NCI-H1694 (cell line): Measurements from ENCODE around the gene TBC1D8.

ENCODE experiments used
- DNase-seq: peaks from one replicate; lab custom pipeline; 2025; lab: John Stamatoyannopoulos, UW

The TBC1D8 gene

GRCh38 chr2:101026923-101027469, 124.2 kb downstream of the TBC1D8 start:
- DNase-seq, result no peak

DNA sequence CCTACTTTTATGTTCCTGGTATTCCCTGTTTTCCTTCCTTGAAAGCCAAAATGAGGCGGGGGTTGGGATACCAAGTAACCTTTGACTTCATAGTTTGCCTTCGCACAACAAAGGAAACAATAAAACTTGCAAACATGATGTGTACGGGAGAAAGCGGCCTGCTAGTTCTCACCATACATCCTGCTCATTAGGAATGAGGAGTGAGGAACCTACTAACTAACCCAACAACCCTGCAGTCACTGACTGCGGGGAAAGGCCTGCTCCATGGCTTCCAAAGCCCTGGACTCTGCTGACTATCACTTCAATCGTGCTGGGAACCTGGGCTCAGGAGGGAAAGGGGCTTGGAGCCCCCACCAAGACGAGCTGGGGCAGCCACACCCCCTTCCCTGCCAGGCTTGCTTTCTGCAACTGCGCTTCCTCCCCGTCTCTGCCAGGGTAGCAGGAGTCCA, 124.9 kb downstream of the TBC1D8 start:
- DNase-seq, result no peak

DNA sequence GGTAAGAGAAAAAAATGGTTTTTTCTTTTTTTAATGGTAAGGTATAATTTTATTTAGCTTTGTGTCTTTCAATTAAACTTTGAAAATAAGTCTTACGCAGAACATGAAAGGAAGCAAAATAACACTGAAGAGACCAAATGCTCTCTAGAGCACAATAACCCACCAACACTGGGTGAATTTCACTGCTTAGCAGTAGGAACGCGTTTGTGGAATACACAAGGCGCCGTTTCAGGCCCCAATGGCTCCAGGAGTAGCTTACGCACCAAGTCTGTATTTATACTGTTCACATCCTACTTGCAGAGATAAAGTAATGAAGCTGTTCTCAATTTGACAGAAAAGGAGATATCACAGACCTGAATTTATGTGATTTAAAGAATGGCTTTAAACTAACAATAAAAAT, 125.6 kb downstream of the TBC1D8 start:
- no peak for DNase-seq

- DNase-seq, result no peak
Measured at GRCh38 chr2:101023327-101024107, 127.7 kb downstream of the TBC1D8 start.

DNA sequence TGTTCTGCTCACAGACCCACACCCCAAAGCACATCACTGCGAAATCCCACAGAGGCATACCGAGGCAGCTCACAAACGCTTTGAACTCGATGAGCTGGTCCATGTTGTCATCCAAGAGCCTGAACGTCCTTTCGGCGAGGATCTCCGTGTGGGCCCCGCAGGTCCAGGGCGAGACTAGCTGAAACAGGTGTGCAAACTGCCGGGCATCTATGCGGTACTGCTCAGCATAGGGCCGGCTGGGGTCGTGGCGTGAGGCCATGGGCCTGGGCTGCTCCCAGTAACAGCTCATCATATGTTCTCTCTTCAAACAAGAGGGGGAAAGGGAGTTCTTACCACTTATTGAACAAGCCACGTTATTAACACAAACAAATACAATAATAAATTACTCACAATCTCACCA, 129.0 kb downstream of the TBC1D8 start:
- DNase-seq, result no peak

DNA sequence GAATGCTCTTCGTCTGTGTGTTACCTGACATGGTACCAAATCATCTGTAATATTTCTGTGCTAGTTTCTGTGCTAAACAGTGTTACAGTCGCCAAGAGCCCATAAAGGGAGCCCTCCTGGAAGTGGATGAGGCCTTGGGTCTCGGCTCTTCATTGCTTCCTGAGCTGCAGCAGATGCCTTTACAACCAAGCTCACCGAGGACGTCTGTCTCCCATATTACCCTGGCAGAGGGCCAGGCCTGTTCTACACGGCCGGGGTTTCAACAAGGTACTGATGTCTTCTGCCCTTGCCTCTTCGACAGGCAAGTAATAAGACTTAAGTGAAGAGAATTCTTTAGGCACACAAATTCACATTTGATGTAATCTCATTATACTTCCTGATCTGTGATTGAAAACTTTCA, 132.2 kb downstream of the TBC1D8 start:
- DNase-seq, result no peak

DNA sequence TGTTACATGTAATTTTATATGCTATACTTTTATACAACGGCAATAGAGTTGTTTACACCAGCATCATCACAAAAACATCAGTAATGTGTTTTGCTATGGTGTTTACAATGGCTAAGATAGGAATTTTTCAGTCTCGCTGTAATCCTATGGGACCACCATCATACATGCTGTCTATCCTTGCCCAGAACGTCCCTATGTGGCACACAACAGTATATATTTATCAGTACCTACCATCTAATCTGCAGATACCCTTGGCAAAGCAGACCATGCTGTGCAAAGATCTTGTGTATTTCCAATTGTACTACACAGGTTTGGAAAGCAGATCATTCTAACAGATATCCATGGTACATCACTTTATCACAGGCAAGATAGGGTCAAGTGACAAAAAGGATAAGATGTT, 133.8 kb downstream of the TBC1D8 start:
- DNase-seq, result no peak

DNA sequence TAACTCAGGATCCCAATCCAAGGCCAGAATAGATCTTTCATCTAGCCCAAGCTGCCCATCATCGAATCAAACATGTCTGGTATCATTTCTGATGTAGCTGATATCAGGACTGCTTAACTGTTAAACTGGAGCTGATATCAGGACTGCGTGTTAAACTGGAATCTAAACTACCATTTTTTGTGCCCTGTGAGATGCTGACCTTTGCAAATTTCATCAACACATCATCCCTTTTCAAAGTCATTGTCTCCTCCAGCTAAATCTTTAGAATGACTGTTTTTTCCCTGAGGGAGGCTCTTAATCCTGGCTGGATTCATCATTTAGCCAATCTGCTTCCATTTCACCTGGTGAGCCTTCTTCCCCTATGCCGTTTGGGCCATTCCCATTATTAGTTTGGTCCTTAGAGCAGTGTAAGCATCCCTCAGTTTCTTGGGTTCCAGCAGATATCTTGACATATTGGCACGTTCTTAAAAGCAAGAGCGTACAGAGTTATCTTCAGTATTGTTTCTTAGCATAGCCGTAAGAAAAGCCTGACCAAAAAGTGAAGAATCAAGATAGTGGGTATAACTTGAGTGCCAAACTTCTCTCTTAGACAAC, 136.8 kb downstream of the TBC1D8 start:
- DNase-seq, result no peak

- peak; percentile 61 for DNase-seq
Measured at GRCh38 chr2:101012706-101013181, 138.4 kb downstream of the TBC1D8 start.

DNA sequence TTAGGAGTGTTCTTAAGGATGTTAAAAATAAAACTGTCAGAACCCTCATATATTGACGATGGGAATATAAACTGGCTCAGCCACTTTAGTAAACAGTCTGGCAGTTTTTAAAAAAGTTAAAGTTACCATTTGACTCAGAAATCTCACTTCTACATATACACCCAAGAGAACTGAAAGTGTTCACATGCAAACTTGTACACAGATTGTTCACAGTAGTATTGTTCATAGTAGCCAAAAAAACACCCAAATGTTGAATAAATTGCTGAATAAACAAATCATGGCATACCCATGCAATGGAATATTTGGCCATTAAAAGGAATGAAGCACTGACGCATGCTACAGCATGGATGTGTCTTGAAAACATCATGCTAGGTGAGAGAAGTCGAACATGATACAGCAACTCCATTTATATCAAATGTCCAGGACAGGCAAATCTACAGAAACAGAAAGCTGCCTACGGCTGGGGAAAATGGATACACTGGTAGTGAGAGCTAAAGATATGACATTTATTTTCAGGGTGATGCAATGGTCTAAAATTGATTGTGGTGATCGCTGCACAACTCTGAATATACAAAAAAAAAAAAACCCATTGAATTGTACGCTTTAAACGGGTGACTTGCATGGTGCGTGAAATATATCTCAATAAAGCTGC, 139.0 kb downstream of the TBC1D8 start:
- no peak for DNase-seq

DNA sequence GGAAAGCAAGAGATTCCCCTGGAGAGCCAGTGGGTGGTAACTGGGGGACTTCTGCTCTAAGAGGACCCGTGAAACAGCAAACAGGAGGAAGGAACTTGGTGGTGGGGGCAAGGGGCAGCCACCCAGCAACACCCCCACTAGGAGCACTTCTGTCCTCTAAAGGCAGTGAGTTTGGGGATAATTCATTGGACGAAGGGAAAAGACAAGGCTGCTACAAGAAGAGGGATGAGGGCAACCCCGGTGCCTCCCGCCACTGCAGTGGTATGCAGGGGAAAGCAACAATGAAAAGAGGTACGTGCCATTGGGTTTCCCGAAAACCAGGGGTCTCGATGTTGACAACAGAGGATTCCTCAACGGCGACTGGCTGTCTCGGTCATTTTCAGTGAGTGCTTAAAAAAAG, 140.0 kb downstream of the TBC1D8 start:
- no peak for DNase-seq

- DNase-seq, result no peak
Measured at GRCh38 chr2:101007415-101008345, 143.5 kb downstream of the TBC1D8 start.

GRCh38 chr2:101006065-101006715, 145.0 kb downstream of the TBC1D8 start:
- DNase-seq, result no peak

- no peak for DNase-seq
Measured at GRCh38 chr2:101004620-101005325, 146.4 kb downstream of the TBC1D8 start.

GRCh38 chr2:101003278-101003775, 147.9 kb downstream of the TBC1D8 start:
- DNase-seq, result no peak

GRCh38 chr2:101002562-101003277, 148.5 kb downstream of the TBC1D8 start:
- DNase-seq, result no peak

DNA sequence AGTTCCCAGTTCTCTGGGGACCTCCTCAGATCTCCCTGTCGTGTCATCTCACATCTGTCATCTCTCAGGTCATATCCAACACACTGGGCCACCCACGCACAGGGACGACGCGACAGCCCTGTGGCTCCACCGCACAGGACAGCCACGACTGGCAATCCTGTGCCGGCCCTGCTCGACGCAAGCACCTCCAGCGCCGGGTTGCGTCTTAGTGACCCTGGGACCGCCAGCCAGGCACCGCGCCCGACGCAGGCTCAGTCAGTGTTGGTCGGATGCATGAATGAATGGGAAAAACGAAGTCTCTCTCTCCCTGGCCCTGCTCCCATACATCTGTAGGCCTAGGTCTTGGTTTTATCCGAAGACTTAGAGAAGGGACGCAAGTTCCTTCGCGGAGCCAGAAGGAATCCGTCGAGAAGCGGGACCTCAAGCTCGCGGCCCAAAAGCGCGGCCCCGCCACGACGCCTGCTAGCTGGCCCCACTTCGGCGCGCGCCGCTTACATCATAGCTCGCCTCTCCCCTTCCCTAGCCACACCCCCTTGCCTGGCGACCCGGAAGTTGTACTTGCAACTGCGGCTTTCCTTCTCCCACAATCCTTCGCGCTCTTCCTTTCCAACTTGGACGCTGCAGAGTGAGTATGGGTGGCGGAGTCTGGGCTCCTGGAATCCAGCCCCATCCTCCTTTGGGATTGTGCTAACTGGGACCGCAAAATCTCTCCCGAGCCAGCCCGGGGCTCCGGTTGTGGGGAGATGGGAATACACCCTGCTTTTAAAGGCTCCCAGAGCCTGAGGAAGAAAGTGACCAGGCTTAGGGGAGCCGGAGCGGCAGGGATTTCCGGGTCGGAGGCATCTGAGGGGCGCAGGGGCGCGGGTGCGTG, 149.3 kb downstream of the TBC1D8 start, which contains the start of gene RPL31:
RPL31 (plus strand) TSS at position 599 of the 871 bp plus-strand sequence. CDS start 413 bp downstream, outside the sequence.
- peak; percentile 72 for DNase-seq

DNA sequence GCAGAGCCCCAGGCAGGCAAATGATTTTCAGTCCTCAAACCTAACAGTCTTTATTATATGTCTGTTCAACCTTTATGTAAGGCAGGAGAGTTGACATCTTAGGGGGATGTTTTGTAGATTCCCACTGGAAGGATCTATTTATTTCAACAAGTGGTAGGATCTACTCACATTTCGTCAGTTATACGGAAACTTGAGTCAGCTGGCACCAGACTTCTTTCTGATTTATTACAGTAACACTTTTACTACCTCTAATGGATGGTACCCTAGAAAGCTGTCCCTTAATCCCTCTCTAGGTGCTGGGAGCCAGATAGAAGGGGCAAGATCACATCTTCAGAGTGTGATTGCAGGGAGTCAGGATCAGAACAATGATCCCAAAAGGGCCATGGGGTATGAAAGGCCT, 151.2 kb downstream of the TBC1D8 start:
- no peak for DNase-seq

DNA sequence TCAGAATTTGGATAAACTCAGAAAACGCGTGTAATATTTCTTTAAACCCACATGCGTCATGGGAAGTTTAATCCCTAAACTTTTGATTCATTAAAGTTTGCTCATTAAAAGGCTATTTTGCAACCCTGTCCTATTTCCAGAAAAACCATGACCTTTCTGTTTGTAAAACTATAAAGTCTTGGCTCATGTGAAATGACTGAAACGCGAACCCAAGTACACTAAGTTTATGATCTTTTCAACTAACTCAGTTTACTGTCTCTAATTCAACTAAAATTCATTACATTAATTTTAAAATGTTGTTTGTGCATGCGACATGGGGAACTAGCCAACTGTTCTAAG, 153.0 kb downstream of the TBC1D8 start:
- DNase-seq, result no peak
